IMR-90 (cell line): Measurements from ENCODE around the gene GRAMD1A.
"Not testable (repeated sequence)": the region's sequence is repeated elsewhere in the genome, so short reads cannot be mapped to it uniquely, and the experiment has no call there.

ENCODE experiments used
- CEBPB ChIP-seq: IDR thresholded peaks from 2 replicates; pipeline ENCODE4 v1.6.1; 2012; ENCODE audit warnings: low read depth, low read length, improper control_type of control experiment
- CHD1 ChIP-seq: IDR thresholded peaks from 2 replicates; pipeline ENCODE4 v1.6.1; 2012; ENCODE audit warnings: low read depth, low read length, improper control_type of control experiment
- CTCF ChIP-seq: conservative IDR thresholded peaks from 2 replicates; pipeline ENCODE4 v1.5.1; 2012; ENCODE audit warnings: mild to moderate bottlenecking, low read depth, low read length, improper control_type of control experiment
- MXI1 ChIP-seq: IDR thresholded peaks from 2 replicates; pipeline ENCODE4 v1.6.1; 2012; ENCODE audit warnings: low read depth, mild to moderate bottlenecking, low read length, moderate library complexity, borderline replicate concordance
- NFE2L2 ChIP-seq: fragments of 150-350 bp; IDR thresholded peaks from 2 replicates; pipeline ENCODE4 v1.6.1; 2016; ENCODE audit warnings: low read depth, mild to moderate bottlenecking, low read length
- POLR2A ChIP-seq: IDR thresholded peaks from 2 replicates; pipeline ENCODE4 v1.6.1; 2012; ENCODE audit warnings: mild to moderate bottlenecking, low read depth, low read length
- RAD21 ChIP-seq: IDR thresholded peaks from 2 replicates; pipeline ENCODE4 v1.6.1; 2012; ENCODE audit warnings: low read length, improper control_type of control experiment
- RFX5 ChIP-seq: IDR thresholded peaks from 2 replicates; pipeline ENCODE4 v1.8.0; 2012; ENCODE audit warnings: low read depth, mild to moderate bottlenecking, low read length, moderate library complexity
- TF ChIP-seq, protein P1 (sequence below): fragments of 150-350 bp; IDR thresholded peaks from 2 replicates; pipeline ENCODE4 v1.6.1; 2017; ENCODE audit warnings: mild to moderate bottlenecking, antibody characterized with exemption, low read length, low read depth

GRCh38 chr19:35051268-35051667, 51.1 kb downstream of the GRAMD1A start:
- not testable (repeated sequence) for TF ChIP-seq CTCF, MXI1, POLR2A, RAD21, CEBPB, CHD1, RFX5, NFE2L2
- TF ChIP-seq, protein P1, sequence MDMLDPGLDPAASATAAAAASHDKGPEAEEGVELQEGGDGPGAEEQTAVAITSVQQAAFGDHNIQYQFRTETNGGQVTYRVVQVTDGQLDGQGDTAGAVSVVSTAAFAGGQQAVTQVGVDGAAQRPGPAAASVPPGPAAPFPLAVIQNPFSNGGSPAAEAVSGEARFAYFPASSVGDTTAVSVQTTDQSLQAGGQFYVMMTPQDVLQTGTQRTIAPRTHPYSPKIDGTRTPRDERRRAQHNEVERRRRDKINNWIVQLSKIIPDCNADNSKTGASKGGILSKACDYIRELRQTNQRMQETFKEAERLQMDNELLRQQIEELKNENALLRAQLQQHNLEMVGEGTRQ: not testable (repeated sequence)
